ENCODE measurements around the gene MRPL14. TPM values are rescaled to one million over a fixed set of nuclear protein-coding genes. Genes with fewer than 3 reads are reported as not detected.

Gene MRPL14
- polyA plus RNA-seq, 1 experiment = 58.4 TPM

- peaks cover 19% of the 10 kb centered on the region for H3K27me3 ChIP-seq (ENCODE audit: control insufficient read depth, insufficient read depth, low read length)
- POLR2A ChIA-PET = no interaction called here
- no peak for TF ChIP-seq CTCF (IDR thresholded peaks at IDR 0.05; ENCODE audit: insufficient read depth, low read depth, low read length)
- CTCF ChIA-PET = interaction anchor here (0.5 to 5.1 kb wide), 5 partner anchors 9 to 142 kb away, joined by 3 to 39 read pairs (median 4); no protein-coding TSS in a partner anchor
- no peaks in the 10 kb centered on the region for H3K36me3 ChIP-seq (ENCODE audit: control insufficient read depth, insufficient read depth, low read length)
- no peak for DNase-seq (ENCODE audit: low read depth)
- H3K4me3 ChIP-seq (ENCODE audit: low read depth, low read length) = no peak overlapping the region
Measured at GRCh38 chr6:44162876-44163625, 35.8 kb upstream of the MRPL14 start.

- Histone ChIP-seq H3K27me3 (ENCODE audit: control insufficient read depth, insufficient read depth, low read length) (peaks cover 19% of the 10 kb centered on the region), H3K4me3 (ENCODE audit: low read depth, low read length) (no peak overlapping the region), H3K36me3 (ENCODE audit: control insufficient read depth, insufficient read depth, low read length) (no peaks in the 10 kb centered on the region)
- TF ChIP-seq CTCF (IDR thresholded peaks at IDR 0.05; ENCODE audit: insufficient read depth, low read depth, low read length) = no peak
- DNase-seq (ENCODE audit: low read depth) = no peak
- POLR2A ChIA-PET = no interaction called here
- CTCF ChIA-PET = interaction anchor here (0.9 to 5.1 kb wide), 7 partner anchors 10 to 70 kb away, joined by 3 to 39 read pairs (median 3); no protein-coding TSS in a partner anchor
Measured at GRCh38 chr6:44161997-44162338, 34.7 kb upstream of the MRPL14 start.

GRCh38 chr6:44158770-44159228, 31.5 kb upstream of the MRPL14 start, which contains the start of gene CAPN11:
TSS of gene CAPN11 (plus strand) at chr6:44158820. CDS start at chr6:44158849, 29 bp downstream.
- H3K36me3 ChIP-seq (ENCODE audit: control insufficient read depth, insufficient read depth, low read length) = no peaks in the 10 kb centered on the region; the same call in 1 of the 2 replicates
- TF ChIP-seq CTCF (IDR thresholded peaks at IDR 0.05; ENCODE audit: insufficient read depth, low read depth, low read length) = no peak
- CTCF ChIA-PET = interaction anchor here (1.2 to 7.0 kb wide), 4 partner anchors 14 to 96 kb away, joined by 3 to 75 read pairs (median 3); no protein-coding TSS in a partner anchor
- POLR2A ChIA-PET = no interaction called here
- no peak for DNase-seq (ENCODE audit: low read depth)
- H3K27me3 ChIP-seq (ENCODE audit: control insufficient read depth, insufficient read depth, low read length) = peaks cover 4% of the 10 kb centered on the region
- H3K4me3 ChIP-seq (ENCODE audit: low read depth, low read length) = no peak within 1 kb of the TSS

GRCh38 chr6:44157152-44157521, 29.9 kb upstream of the MRPL14 start:
- H3K27me3 ChIP-seq (ENCODE audit: control insufficient read depth, insufficient read depth, low read length) = no peaks in the 10 kb centered on the region
- POLR2A ChIA-PET = no interaction called here
- H3K36me3 ChIP-seq (ENCODE audit: control insufficient read depth, insufficient read depth, low read length) = peaks cover 2% of the 10 kb centered on the region
- no peak for TF ChIP-seq CTCF (IDR thresholded peaks at IDR 0.05; ENCODE audit: insufficient read depth, low read depth, low read length)
- DNase-seq (ENCODE audit: low read depth) = no peak
- CTCF ChIA-PET = interaction anchor here (7.0 kb wide), 1 partner anchor 60 kb away, joined by 75 read pairs; no protein-coding TSS in a partner anchor
- H3K4me3 ChIP-seq (ENCODE audit: low read depth, low read length) = no peak overlapping the region

GRCh38 chr6:44156494-44157151, 29.4 kb upstream of the MRPL14 start:
- TF ChIP-seq CTCF (IDR thresholded peaks at IDR 0.05; ENCODE audit: insufficient read depth, low read depth, low read length) = no peak
- no peak overlapping the region for H3K4me3 ChIP-seq (ENCODE audit: low read depth, low read length)
- no peak for DNase-seq (ENCODE audit: low read depth)
- no peaks in the 10 kb centered on the region for H3K27me3 ChIP-seq (ENCODE audit: control insufficient read depth, insufficient read depth, low read length)
- POLR2A ChIA-PET = no interaction called here
- H3K36me3 ChIP-seq (ENCODE audit: control insufficient read depth, insufficient read depth, low read length) = peaks cover 2% of the 10 kb centered on the region
- CTCF ChIA-PET = interaction anchor here (7.0 kb wide), 1 partner anchor 59 kb away, joined by 75 read pairs; no protein-coding TSS in a partner anchor
